Activated T-cell treated with anti-CD3 and anti-CD28 coated beads for 24 hours (primary cell): ENCODE results near the gene NELL2.
A peak's percentile ranks its signal among the peaks of the same experiment; 100 is the strongest.
"Not testable (repeated sequence)": the region's sequence is repeated elsewhere in the genome, so short reads cannot be mapped to it uniquely, and the experiment has no call there.

Experiments used
- DNase-seq: peaks from one replicate; pipeline ENCODE4 v3.0.0-alpha.2; 2020; ENCODE audit warnings: low read depth

Gene NELL2

DNA sequence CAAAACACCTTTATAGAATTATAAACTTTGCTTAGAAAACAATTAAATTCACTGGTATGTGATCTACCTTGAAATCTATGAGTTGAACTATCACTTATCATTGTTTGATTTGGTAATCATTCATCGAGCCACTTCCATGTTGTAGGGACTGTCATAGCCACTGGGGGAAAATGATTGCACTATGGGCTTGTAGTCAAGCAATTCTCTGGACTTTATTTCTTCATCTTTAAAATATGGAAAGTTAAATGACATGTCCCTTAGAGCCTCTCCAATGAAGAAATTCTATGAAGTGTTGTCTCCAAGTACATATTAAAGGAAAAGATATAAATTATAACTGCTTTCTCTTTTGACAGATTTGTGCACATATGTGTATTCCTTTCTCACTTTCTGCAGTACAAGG is 97.3 kb downstream of the NELL2 start:
- DNase-seq = no peak

DNA sequence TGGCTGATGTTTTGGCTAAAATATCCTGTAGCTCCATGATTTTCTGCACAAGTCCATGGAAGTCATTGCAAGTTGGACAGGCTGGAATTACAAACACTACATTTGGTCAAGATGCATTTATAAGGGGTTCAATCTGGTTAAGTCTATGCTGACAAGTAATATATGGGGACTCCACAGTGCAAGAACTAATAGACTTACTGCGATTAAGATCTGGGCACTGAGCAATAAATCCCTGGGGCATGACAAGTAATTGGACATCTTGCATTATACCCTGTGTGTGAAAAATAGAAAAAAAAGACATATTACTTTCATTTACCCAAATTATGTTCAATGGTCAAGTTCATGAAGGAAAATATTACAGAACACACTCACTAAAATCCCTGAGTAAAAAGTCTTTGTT is 99.1 kb downstream of the NELL2 start:
- no peak for DNase-seq

DNA sequence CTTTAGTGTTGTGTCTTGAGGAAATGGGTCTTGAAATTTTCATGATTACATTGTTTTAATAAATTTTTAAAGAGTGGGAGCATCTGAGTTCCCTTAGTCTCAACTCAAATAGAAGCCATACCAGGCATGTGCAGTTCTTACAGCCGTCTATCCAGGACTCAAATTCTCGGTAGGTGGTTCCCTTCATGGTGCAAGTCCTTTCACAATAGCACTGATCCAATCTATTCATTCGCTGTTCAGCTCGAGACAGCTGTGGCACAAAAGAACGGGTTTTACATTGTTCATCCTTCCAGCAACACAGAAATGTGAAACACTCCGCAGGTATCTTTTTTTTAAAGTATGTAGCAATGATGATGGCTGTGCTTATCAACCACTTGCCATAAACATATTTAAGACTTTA is 100.2 kb downstream of the NELL2 start:
- DNase-seq = no peak

DNA sequence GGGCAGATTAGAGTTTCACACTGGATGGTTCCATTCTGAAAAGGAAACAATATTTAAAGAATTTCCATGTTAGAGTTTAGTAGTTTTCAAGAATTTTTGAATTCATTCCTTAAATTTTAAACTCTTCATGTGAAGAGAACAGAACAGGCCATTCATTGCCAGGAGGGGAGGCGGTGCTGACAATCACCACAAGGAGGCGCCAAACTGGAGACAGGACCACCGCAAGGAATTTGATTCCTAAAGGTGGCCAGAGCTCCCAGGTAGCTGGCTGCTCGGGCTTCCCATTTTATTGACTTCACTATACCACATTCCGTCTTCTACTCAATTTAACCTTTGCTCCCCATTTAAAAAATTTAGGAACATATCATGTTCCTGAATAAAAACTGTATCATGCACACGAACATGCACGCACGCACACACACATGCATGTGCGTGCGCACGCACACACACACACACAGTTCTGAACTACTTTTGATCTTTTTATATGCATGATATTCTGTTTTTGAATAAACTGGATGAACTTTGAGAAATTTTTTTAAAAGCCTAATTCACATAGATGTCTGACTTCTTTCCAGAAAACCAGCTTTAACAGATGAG is 101.2 kb downstream of the NELL2 start:
- peak; percentile 39 for DNase-seq

DNA sequence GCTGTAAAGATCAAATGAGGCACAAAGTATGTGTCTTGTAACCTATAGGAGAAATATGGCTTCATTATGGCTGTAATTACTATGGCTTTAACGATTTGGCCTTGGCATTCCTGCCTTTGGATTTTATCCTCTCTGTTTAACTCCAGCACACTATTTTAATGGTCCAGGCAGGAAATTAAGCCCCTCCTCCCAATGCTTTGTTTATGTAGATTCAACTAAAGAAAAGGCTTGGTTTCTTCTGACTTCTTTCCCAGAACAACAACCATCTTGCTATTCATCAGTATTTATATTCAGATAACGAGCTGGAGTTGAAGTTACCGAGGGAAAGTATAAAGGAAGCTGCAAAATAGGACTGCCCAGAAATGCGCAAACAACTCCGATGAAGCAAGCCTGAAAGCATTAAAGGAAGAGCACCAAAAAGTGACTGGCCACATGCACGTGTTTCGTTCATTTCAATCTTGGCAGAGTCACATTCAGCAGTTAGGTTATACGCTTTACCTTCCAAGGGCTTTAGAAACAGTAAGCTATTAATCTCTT is 104.6 kb downstream of the NELL2 start:
- DNase-seq = no peak

DNA sequence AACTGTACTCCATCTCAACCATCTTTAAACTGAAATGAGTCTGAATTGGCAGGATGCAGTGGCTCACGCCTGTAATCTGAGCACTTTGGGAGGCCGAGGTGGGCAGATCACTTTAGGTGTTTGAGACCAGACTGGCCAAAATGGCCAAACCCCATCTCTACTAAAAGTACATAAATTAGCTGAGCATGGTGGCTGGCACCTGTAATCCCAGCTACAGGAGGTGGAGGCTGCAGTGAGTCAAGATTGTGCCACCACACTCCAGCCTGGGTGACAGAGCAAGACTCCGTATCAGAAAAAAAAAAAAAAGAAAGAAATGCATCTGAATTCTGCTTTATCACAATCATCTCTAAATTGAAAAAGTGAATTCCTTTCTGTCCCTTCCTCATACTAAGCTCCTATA is 110.3 kb downstream of the NELL2 start:
- no peak for DNase-seq

DNA sequence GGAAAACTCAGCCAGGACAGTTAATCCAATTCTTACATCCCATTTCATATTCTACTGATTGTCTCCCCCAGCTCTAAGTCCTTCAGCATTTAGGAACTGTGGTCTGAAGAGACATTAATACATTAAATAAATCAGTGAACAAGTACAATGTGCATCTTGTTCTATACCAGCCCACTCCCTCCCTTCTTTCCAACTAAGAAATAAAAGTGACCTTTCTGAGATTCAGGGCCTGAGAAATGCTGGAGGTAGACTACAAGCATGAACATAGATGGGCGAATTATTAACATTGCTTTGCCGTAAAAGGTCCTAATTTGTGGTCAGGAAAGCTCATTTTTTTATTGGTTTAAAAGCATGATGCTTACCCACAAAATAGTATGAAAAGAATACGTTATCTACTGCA is 113.1 kb downstream of the NELL2 start:
- DNase-seq = no peak

DNA sequence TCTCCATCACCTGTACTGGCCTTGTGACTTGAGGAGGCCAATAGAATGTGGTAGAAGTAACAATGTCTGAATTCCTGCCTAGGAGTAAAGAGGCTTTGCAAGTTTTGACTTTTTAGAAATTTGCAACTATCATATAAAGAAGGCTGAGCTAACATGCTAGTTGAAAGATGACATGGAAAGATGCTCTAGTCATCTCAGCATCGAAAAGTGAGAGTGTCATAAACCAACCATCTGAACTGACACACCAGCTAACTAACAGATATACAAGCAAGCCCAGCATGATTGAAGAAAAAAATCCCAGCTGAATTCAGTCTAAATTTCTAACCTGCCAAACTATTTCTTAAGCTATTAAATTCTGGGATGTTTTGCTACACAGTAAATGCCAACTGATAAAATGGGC is 116.8 kb downstream of the NELL2 start:
- DNase-seq = no peak

DNA sequence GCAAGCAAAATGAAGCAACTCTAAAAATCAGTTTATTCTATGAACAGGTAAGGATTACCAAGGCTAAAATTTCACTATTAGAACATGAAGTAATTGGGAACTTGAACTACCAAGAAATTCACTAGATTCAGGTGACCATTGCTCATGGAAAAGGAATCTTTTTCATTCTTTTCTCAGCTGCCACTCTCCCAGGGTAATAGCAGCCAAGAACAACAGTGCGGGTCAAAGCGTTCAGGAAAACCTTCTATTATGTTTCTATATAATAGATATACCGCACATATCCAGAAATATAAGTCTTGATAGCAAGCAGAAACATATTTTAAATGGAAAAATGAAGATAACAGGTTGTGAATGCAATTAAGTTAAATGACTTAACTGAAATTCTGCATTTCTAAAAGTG is 125.6 kb downstream of the NELL2 start:
- DNase-seq = no peak

DNA sequence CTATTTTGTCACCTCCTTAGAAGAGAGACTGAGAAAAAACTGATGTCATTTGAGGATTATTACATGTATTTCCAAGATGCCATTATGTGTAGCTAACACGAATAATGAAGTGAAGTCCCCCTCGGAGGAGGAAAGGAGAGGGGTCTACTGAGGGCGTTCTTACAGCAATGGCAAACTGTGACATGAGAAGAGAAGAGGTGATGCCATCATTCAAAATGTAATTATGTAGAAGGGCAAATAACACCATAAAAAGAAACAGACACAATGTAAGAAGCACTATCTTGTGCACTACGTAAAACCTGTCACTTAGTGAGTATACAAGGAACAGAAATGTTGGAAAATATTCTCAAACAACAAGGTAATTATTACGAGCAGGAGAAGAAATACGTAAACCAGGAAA is 126.5 kb downstream of the NELL2 start:
- DNase-seq = no peak

DNA sequence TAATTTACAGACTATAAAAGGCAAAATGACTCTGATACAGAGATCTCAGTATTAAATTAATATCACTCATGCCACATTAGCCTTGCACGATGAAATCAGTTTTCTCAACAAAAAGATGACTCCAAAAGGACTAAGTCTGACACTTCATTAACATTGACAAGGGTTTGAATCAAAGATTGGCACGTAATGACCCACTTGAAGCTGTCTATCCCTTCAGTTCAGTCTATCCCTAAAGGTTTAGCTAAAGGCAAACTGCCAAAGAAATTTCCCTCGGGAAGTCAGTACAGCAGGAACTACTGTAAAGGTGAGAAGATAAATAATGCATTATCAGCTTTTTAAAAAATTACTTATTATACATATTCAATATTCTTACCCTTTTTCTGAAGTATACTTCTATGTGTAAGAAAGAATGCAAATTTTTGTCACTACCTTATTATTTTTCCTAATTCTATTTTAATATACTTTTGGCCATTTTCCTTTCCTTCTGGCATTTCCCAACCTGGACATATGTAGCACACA is 127.1 kb downstream of the NELL2 start:
- DNase-seq = no peak

DNA sequence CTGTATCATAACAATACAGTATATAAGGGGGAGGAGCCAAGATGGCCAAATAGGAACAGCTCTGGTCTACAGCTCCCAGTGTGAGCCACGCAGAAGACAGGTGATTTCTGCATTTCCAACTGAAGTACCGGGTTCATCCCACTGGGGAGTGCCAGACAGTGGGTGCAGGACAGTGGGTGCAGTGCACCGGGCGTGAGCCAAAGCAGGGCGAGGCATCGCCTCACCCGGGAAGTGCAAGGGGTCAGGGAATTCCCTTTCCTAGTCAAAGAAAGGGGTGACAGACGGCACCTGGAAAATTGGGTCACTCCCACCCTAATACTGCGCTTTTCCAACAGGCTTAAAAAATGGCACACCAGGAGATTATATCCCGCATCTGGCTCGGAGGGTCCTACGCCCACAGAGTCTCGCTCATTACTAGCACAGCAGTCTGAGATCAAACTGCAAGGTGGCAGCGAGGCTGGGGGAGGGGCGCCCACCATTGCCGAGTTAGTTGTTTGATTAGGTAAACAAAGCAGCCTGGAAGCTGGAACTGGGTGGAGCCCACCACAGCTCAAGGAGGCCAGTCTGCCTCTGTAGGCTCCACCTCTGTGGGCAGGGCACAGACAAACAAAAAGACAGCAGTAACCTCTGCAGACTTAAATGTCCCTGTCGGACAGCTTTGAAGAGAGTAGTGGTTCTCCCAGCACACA is 134.7 kb downstream of the NELL2 start:
- DNase-seq = not testable (repeated sequence)

DNA sequence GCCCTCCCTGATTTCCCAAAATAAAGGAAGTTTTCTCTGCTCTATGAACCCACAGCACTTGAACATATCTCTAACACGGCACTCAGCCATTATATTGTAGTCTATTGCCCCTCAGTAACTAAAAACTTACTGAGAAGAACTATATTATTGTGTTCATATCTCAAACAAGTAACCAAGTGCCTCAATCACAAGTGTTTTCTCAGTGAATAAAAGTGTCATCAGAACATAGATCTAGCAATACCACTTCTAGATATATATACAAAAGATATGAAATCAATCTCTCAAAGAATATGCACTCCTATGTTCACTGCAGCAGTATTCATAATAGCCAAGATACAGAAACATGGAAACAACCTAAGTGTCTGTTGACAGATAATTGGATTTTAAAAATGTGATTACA is 138.1 kb downstream of the NELL2 start:
- DNase-seq = no peak

DNA sequence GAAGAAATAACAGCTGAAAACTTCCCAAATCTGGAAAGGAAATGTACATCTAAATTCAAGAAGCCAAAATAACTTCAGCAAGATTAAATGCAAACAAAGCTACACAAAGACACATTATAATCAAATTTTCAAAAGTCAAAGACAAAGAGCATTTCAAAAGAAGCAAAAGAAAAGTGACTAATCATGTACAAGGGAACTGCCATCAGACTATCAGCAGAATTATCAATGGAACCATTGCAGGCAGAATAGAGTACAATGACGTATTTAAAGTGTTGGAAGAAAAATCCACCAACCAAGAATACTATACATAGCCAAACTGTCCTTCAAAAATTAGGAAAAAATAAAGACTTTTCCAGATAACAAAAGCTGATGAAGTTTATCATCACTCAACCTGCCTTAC is 147.5 kb downstream of the NELL2 start:
- no peak for DNase-seq

DNA sequence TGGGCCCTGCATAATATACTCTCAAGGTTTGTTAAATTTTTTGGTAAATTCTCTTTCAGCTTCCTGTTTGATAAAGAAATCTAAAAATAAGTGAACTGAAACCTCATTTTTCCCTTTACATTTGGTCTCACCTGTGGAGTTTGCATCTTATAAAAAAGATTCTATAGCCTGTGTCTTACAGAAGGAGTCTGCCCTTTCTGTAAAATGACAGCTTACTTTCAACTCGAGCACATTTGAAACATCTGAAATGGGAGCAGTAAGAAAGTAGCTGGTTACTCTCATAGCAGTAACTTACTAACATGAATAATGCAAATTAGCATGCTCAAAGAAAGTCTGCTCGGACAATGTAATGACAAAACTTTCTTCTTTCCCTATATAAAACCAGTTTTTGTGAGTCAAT is 155.8 kb downstream of the NELL2 start:
- DNase-seq = no peak

DNA sequence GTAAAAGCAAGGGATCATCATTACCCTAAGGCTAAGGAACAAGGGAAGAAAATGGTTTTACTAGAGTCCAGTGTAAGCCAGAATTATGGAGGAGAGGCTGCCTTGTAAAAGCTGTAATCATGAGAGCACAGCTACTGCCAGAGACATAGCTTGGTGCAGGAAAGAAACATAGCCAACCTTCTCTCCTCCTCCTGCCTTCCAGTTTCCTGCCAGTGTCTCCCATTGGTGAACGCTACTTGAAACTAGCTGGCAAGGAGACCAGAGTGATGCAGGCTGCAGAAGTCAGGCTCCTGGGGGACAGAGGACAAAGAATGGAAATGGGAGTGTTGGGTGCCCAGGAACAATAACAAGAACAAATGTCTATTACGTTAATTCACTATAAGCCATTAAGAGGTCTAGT is 158.5 kb downstream of the NELL2 start:
- no peak for DNase-seq

DNA sequence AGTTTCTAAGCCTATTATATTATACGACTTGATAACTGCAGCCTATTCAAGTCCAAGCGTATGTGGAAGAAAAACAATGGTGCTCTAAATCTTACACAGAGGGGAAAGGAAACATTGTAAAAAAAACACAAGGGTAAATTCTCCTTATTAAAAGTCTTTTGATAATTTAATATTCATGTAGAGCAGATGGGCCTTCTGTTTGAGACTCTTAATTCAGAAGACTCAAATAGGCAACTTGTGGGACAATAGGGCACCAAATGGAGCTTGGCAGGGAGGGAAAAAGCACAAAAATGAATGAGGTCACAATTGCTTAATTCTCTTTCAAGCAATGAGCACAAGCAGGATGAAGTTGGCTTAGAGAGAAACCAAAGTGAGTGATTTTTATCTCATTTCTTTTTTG is 159.4 kb downstream of the NELL2 start:
- DNase-seq = no peak

DNA sequence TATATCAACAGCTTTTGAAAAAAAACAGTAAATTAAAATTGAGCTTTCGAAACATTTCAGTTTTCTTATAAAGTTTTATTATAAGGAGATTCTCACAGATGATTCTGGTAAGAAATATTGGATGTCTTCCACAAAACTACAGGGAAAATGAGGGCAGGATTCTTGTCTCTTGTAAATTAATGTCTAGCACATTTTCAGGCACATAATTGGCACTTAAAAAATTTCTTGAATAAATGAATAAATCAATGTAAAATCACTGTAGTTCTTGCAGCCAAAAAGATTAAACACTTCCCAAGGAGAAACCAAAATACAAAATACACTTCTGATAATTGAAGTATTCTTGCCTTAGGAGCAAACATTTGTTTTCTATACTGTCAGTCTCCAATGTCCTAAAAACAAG is 164.4 kb downstream of the NELL2 start:
- DNase-seq = no peak

DNA sequence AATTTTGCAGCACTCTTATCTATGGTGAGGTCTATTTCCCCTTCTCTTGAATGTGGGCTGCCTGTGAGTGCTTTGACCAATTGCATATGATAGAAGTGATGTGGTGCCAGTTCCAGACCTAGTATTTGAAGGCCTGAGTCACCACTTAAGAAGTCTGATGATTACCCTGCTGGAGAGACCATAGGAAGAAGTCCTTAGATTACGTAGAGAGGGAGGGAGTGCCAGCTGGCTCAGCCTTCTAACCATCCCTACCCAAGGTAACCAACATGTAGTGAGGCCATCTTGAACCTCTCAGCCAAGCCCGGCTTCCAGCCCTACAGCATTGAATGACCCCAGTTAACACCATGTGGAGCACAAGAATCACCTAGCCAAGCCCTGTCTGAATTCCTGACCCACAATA is 166.9 kb downstream of the NELL2 start:
- DNase-seq = no peak

DNA sequence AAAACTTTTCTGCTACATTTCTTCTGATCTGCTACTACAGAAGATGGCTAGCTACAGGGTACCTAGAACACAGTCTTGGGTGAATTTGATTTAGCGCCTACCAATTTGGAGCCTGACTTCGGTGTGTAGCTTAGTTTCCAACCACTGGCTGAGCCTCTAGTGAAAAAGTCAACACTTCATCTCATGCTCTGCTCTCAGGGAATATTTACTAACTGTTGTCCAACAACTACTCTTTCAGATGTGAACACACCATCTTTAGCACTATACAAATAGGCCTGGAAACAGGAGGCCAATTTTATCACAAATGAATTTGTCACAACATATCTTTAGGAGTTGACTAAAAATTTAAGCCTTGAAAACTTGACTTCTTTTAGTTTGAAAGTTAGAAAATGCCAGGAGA is 167.9 kb downstream of the NELL2 start:
- DNase-seq = no peak

DNA sequence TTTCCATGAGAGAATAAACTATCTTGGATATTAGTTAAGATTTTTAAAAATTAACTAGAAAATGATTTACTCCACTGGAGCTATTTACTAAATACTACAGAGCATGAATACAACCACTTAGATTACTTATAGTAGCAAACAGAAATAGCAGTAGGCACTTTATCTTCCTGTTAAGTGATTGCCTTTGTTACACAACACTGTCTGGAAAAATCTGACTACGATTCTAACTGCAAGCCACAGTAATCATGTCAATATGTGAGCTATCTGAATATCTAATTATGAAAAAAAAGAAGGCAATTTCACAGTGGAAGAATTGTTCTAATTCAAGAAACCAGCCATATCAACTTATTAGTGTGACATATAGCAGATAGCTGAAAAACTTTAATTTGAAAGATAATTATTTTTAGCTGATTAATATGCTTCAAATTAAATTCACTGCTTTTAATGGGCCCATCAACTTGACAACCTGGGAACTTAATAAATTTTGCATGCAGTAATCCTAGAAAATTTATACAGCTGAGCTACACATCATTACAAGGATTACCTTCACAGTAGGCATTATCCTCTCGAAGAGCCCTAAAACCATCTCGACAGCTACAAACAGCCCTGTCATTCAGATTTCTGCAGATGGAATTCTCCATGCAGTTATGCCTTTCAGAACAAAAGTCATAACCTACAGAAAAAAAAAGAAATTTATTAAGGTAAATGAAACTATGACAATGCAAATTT is 172.8 kb downstream of the NELL2 start:
- no peak for DNase-seq

DNA sequence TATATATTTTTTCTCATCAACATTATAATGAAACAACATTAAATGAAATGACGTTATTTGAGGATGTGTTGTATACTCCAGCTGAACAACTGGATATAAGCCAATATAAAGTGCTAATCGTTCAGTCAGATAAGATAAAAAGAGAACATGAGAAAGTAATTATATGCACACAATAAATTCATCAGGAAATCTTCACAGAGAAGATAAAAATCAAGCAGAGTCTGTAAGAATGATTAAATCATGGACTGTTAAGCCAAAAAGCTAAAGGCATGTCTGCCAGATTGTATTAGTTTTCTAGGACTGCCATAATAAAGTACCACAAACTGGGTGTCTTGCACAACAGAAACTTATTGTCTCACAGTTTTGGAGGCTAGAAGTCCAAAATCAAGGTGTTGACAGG is 178.6 kb downstream of the NELL2 start:
- no peak for DNase-seq

DNA sequence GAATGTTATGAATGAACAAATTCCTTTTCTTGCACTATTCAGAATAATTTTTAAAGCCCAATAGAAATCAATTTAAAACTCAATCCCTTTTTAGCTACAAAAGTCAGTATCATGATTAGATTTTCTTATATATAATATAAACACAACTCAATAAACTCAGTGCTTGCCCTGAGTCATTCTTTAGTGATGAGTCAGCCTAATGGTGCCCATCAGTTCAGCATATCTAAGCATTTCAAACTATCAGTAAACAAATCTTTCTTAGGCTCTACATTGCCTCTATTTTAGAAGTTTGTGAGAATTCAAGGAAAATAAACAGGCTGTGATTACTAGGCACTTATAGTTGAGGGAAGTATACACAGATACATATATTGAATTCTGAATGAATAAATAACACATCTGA is 179.6 kb downstream of the NELL2 start:
- DNase-seq = no peak
